SK-N-MC (cell line): ENCODE measurements around the gene MAML2.

ENCODE experiments used
- EZH2 ChIP-seq: fragments of 200-600 bp; sonication (generic); IDR thresholded peaks from one replicate; pipeline ENCODE4 v1.6.1; 2017; ENCODE audit warnings: antibody characterized with exemption
- FOXP2 ChIP-seq: optimal IDR thresholded peaks from 2 replicates; pipeline ENCODE3; 2011; ENCODE audit warnings: mild to moderate bottlenecking, moderate library complexity; ENCODE audit not compliant: insufficient read depth; ENCODE audit errors: extremely low read length, control extremely low read depth
- POLR2AphosphoS5 ChIP-seq: IDR thresholded peaks from 2 replicates; pipeline ENCODE4 v1.6.1; 2012; ENCODE audit warnings: mild to moderate bottlenecking, low read depth, low read length, borderline replicate concordance

DNA sequence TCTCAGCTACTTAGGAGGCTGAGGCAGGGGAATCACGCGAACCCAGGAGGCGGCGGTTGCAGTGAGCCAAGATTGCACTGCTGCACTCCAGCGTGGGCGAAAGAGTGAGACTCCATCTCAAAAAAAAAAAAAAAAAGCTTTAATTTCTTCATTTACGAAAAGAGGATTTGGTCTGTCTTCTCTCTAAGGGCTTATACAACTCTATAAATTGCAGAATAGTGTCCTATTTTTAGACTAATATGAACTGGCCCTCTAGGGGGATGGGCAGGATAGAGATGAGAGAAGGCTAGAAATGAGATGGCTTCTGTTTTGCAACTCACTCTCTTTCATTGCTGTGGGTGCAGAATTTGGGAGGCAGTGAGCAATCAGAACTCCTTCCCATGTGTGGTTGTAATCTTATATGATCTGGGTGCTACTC is 11.3 kb downstream of the MAML2 start:
- no peak for TF ChIP-seq EZH2
- TF ChIP-seq POLR2AphosphoS5 = no peak
- TF ChIP-seq FOXP2 = no peak
